Measurements from ENCODE around the gene CLDN15.

The CLDN15 gene

GRCh38 chr7:101243646-101244374 is 6.2 kb upstream of the CLDN15 start:
- no peak for DNase-seq

- no peak for DNase-seq
Measured at GRCh38 chr7:101241443-101242349, 4.1 kb upstream of the CLDN15 start.

GRCh38 chr7:101241015-101241363 is 3.4 kb upstream of the CLDN15 start:
- no peak for DNase-seq

GRCh38 chr7:101240226-101241014 is 2.8 kb upstream of the CLDN15 start:
- DNase-seq: no peak

- DNase-seq: no peak
Measured at GRCh38 chr7:101239951-101240220, 2.3 kb upstream of the CLDN15 start.

GRCh38 chr7:101239191-101239950 is 1.8 kb upstream of the CLDN15 start:
- DNase-seq: no peak

- DNase-seq: no peak
Measured at GRCh38 chr7:101238226-101239182, 902 bp upstream of the CLDN15 start.

GRCh38 chr7:101236292-101236835 is 1.2 kb downstream of the CLDN15 start:
- DNase-seq: no peak

- DNase-seq: no peak
Measured at GRCh38 chr7:101235522-101235921, 2.1 kb downstream of the CLDN15 start.

GRCh38 chr7:101235050-101235449 is 2.6 kb downstream of the CLDN15 start:
- DNase-seq: no peak

GRCh38 chr7:101234636-101235035 is 3.0 kb downstream of the CLDN15 start:
- DNase-seq: no peak

GRCh38 chr7:101233907-101234547 is 3.6 kb downstream of the CLDN15 start:
- no peak for DNase-seq

GRCh38 chr7:101232141-101232850 is 5.3 kb downstream of the CLDN15 start:
- DNase-seq: no peak

- DNase-seq: no peak
Measured at GRCh38 chr7:101231644-101232043, 6.0 kb downstream of the CLDN15 start.

- DNase-seq: no peak
Measured at GRCh38 chr7:101226721-101227120, 10.9 kb downstream of the CLDN15 start.

GRCh38 chr7:101225650-101226049 is 12.0 kb downstream of the CLDN15 start:
- no peak for DNase-seq

GRCh38 chr7:101223528-101223927 is 14.1 kb downstream of the CLDN15 start:
- DNase-seq: no peak

GRCh38 chr7:101222275-101222830 is 15.2 kb downstream of the CLDN15 start:
- no peak for DNase-seq

GRCh38 chr7:101220295-101220694 is 17.3 kb downstream of the CLDN15 start:
- no peak for DNase-seq

All from 8988T (cell line).